GM21447 (cell line): ENCODE results near the gene FOXP4.

Source experiments
- ATAC-seq: cut with Tn5 transposase; IDR thresholded peaks from one replicate; pipeline ENCODE4 v1.9.1; 2021; ENCODE audit not compliant: unreplicated experiment

The FOXP4 gene

DNA sequence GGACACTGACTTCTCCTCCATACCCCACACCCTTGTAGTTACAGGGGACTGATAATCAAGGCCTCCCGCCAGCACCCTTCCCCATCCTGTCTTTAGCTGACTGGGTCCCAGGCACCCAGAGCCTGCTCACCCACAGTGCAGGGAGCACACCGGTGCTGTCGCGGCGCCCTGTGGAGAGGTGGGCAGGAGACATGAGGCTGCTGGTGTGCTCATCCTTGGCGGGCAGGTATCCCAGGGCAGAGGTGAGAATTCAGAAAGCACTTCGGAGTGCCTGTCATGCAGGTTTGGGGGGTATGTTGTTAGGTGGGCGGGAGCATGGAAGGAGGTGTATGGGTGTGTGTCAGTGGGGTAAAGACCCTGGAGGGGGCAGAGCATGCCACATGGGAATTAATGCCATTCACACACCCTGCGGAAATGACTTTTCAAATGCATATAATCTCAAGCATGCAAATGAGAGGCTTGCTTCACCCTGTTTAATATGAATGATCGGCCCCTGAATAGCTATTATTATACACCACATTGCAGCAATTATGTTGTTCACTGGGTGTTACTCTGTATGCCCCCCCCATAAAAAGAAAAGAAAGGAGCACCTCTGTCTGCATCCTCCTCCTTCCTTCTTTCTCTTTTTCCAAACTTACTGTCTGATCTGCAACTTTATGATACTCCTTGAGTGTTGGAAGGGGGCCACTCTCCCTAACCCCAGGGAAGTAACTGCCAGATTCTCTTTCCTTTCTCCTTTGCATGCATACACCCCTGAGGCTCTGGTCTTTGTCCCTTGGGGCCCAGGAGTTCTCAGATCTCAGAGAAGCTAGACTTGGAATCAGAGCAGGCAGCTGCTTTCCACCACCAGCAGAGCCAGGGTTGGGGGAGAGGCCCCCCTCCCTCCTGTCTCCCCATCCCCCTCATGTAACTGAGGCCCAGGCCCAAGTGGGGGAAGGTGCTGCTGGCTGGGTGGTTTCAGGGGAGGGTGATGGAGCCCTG, 16.0 kb downstream of the FOXP4 start:
- no peak for ATAC-seq

DNA sequence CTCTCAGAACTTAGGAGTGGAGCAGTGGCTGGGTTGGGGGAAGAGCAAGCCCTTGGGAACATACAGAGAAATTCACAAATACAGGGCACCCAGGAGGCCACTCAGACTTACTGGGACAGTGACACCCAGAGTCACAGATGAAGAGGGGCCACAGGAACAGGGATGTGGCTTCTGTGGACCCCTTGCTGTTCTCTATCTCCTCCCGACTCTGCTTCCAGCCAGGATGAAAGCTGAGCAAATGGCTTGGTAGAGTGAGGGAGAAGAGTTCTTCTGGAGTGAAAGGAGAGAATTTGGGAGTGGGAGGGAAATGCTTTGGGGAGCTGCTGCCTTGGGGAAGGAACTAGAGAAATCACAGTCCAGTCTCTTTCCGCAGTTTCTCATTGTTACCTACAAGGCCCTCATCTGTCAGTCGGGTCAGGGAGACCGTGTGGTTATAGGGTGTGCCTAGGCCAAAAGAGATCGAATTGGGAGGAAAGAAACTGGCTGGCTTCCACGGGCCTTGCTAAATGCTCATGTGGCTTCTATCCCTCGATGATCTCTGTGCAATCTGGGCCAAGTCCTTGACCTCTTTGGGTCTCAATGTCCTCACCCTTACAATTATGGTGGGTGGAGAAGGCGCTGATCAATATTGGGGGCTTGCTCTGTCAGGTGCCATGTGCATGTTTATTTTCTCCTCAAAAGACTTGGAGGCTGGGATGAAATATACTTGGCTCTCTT, 17.0 kb downstream of the FOXP4 start:
- no peak for ATAC-seq

DNA sequence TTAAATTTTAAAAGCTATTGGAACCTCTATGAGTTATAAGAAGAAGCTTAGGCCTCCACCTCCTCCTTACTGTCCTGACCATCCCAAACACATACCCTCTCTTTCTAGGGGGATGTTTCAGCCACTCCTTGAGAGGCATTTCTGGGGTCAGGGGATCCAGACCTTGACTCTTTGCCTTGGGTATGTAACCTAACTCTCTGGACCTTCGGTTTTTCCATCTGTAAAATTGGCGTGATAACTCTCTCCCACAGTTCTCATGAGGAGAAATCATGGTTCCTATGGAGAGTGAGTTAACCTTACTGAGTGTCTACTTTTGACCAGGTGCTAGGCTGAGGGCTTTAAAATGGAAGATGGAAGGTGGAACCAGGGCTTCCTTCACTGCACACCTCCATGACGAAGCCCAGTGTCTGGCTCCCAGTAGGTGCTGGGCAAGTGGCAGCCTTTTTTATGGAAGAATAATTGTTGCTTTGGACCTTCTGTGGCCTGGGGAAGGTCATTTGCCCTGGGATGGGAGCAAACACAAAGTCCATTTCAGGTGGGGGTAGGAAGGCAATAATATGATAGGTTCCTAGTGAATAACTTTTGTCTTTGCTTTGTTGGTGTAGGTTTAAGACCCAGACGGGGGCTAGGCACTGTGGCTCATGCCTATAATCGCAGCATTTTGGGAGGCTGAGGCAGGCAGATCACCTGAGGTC, 18.4 kb downstream of the FOXP4 start:
- ATAC-seq, result no peak

DNA sequence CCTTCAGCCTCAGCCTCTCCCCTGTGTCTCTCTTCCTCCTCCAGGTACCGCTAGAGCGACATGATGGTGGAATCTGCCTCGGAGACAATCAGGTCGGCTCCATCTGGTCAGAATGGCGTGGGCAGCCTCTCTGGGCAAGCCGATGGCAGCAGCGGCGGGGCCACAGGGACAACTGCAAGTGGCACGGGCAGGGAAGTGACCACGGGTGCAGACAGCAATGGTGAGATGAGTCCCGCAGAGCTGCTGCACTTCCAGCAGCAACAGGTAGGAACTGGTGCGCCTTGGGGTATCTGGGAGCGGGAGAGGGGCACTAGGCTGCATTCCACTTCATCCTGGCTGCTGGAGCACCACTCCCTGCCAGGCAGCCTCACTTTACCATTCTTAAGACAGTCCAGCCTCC, 19.5 kb downstream of the FOXP4 start:
- ATAC-seq, result no peak

DNA sequence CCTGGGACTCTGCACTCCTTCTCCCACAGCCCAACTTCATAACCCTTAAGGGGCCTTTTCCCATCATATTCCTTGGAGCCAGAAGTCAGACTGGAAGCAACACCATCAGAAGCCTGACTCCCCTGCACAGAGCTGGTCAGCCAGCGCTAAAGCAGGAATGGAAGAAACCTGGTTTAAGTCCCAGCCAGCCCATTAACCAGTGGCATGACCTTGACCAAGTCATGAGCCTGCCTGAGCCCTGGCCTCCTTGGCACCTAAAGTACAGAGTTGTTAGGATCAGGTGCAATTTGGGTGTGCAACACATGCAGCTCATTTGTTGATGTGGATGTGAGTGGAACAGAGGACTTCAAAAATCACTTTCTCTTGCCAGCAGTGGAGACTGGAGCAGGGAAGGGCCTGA, 20.8 kb downstream of the FOXP4 start:
- ATAC-seq, result no peak

DNA sequence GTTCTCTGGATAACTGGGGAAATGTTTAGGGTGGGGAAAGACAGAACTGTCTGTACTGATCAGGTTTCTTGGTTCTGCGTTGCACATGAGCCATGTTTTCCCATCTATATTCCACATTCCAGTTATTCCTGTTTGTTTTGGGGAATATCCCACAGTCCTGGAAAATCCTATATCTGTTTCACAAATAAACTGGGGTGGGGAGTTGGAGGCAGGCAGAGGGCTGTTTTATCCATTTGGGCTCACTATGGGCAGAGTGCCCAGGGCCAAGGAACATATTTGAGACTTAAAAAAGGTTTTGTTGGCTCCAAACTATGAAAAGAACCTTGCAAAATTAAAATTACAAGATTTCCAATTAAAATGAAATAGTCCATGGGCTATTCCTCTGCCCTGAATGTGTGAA, 21.5 kb downstream of the FOXP4 start:
- no peak for ATAC-seq

DNA sequence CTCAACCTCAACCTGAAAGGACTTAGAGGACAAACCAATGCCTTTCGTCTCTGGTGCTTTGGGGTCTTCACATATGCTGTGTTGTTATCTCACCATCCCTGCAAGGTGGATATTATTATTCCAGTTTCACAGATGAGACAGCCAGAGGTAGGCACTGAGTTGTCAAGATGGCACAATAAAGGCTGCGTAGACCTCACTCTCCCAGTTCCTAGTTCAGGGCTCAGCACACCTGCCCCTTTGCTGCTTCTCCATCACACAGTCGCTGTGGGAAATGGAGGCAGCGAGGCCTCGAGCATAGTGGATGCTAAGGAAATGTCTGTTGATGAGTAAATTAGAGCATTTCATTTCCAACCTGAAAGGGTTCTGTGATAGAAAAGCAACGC, 22.0 kb downstream of the FOXP4 start:
- no peak for ATAC-seq

DNA sequence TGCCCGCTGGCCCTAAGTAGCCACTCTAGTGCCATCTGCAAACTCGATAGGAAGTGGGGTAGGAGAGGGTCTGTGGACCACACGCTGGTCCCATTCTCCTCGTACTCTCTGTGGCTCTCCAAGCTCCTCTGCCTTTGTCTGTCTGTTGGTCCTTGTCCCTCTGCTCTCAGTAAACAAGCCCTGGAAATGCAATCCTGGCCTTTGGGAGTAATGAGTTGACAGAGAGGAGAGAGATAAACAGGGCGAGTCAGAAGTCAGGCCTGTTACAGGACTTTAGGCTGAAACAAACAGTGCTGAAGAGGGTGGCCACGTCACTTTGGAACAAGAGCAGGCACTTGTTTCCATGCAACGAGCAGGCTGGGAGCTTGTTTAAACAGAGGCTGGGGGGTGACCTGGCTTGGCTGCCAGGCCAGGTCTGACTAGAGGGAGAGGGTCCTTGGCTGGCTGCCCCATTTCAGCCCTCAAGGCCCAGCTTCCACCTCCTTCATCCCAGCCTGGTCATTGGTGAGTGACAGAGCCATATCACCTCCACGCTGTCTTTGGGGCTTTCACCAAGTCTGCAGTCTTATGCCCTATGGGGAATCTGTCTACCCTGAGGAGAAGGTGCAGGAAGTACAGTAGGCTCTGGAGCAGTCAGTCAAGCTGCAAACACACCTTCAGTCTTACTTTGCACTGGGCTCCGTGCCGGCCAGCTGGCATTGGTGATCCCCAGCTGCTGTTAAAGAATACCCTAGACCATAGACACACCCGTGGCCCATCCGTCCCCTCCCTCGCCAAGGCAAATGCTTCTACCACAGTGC, 22.6 kb downstream of the FOXP4 start:
- no peak for ATAC-seq

DNA sequence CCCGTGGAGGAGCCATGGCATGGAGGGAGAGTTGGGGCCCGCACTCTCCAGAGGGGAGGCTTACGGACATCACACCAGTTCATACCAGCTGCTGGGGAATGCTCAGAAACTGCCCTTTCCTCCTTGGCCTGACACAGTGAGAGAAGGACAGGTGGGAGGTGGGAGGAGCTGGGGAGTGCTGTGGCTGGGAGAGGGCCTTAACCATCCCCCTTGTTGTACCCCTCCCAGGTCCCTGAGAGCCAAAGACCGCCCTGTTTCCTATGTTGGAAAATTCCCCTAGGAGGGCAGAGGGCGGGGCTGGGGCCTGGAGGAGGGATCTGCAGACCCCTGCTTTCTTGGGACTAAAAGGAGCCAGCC, 24.1 kb downstream of the FOXP4 start:
- no peak for ATAC-seq

DNA sequence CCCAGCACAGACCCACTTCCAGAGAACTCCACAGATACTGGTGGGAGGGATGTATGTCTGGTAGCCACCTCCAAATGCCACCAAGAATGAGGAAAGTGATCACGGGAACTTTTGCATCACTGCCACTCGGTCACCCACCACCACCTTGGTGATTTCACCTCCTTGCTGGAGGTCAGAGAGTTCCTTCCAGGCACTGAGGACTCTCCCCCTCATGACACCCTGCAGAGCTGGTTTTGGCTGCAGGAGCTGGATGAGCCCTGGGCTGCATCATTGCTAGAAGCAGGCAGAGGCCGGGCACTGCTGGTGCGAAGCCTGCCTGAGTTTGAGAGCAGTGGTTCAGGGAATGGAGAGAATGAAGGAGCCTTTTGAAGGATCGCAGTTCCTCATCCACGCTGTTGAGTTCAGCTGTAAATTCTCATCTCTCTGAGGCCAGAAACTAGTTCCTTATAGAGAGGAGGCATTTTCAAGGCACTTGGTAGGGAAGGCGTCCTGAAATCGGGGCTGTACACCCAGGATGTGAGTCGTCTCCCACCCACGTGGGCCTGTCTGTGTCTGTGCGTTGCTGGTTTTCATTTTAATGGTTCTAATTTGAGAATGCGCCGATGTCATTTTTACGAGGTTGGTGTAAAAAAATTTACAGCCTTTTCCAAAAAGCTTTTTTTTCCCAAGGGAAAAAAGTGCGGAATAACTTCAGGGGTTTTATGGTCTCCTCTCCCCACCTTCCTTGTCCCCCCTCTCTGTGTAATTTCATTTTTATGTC, 25.0 kb downstream of the FOXP4 start:
- ATAC-seq, result no peak

DNA sequence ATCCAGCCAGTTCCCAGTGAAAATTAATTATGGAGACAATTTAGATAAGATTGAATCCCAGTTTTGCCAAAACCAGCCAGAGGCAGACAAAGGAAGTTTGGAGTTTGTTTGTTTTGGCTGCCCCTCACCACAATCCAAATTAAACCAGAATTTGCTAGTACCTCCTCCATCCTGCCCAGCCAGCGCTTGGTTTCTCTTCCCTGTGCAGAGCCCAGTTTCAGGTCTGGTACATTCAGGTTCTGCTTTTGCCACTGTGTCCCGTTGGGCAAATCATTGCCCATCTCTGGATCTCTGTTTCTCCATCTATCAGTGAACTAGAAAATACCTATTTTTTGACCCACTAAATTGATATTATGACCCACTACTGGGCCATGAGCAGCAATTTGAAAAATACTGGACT, 26.4 kb downstream of the FOXP4 start:
- no peak for ATAC-seq

DNA sequence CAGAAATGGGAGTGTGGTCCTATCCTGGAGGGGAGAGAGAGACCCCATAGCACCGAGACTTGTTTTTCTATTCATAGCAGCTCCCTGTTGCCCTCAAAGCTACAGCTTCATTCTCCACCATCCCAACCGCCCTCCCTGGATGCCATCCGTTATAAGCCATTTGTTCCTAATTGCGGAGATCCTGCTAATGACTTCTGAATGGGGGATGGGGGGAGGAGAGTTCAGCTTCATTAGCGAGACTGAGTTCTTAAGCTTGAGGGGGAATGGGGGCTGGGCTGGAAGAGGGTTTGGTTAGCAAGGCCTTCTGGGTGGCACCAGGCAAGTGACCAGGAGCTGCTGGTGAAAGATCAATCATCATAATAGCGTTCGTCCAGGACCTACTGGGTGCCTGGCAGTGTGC, 27.1 kb downstream of the FOXP4 start:
- ATAC-seq, result no peak

DNA sequence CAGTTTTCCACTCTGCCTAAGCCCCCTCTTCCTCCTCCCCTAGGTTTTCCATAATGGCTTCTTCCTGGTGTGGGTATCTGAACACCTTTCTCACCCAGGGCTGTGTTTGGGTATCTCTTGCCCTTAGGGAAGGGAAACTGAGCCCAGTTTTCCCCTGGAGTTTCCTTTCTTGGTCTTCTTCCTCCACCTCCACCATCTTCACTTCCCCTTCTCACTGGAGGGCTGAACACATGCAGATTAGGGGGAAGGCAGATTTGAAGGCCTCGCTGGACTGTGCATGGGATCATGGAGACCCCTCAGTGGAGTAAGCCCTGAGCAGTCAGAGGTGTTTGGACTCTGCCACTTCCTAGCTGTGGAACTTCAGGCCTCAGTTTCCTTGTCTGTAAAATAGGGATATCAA, 27.8 kb downstream of the FOXP4 start:
- ATAC-seq, result no peak

DNA sequence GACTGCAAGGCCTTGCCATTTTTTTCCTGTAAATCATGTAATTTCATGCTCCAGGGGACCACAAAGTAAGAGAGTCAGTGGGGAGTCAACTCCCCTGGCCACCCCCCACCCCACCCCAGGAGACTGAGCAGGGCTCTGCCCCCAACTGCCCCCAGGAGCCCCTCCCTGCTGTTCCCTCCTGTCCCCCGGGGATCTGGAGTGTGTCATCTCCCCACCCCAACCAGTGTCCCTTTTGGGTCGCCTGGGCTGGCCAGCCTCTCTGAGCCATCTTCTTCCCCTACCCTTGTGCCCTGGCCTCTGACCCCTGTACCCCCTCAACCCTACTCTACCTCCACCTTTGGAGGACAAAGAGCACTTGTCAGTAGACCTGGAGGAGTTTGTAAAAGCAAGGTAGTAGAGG, 29.4 kb downstream of the FOXP4 start:
- ATAC-seq, result no peak

DNA sequence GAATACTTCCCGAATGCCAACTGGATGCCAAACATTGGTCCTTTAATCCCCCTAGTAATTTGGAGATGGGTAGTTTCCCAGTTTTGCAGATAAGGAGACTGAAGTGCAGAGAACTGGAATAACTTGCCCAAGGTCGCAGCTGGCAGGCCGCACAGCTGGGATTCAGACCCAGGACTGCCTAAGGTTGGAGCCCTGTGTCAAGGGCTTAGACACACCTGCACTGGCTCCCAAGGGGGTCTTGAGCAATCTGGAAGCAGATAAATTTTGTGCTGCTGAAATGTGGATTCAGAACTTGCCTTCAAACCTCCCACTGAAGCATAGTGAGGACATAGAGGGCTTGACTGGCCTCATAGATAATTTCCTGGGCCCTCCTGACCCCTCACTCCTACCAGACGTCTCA, 30.5 kb downstream of the FOXP4 start:
- no peak for ATAC-seq

DNA sequence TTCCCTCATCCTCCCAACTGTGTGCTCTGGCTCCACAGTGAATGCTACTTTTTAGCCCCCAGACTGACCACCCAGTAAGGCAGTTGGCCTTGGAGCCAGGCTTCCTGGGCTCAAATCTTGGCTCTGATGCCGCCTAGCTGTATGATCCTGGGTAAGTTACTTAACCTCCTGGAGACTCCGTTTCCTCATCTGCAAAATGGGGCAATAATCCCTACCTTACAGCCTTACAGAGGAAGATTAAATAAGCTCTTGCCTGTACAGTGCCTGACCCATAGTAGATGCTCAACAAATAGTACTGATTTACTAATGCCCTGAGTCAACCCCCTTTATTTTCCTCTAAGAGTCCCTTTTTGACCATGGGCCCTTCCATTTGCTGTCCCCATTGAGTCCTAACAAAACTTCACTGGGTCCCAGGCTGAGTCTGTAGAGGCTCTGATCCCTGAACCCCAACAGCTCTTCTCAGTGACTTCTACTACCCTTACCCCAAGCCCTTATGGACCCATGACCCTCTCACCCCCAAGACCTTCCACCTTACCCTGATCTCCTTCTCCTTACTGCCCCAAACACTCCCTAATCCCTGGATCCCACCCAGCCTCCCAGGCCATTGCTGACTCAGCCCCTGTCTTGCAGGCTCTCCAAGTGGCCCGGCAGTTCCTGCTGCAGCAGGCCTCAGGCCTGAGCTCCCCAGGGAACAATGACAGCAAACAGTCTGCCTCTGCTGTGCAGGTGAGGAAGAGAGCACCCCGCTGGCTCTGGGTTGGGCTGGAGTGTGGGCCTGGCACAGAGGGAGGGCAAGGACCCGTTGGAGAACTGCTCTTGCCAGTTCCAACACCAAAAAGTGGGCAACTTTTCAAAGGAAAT, 31.4 kb downstream of the FOXP4 start:
- no peak for ATAC-seq

DNA sequence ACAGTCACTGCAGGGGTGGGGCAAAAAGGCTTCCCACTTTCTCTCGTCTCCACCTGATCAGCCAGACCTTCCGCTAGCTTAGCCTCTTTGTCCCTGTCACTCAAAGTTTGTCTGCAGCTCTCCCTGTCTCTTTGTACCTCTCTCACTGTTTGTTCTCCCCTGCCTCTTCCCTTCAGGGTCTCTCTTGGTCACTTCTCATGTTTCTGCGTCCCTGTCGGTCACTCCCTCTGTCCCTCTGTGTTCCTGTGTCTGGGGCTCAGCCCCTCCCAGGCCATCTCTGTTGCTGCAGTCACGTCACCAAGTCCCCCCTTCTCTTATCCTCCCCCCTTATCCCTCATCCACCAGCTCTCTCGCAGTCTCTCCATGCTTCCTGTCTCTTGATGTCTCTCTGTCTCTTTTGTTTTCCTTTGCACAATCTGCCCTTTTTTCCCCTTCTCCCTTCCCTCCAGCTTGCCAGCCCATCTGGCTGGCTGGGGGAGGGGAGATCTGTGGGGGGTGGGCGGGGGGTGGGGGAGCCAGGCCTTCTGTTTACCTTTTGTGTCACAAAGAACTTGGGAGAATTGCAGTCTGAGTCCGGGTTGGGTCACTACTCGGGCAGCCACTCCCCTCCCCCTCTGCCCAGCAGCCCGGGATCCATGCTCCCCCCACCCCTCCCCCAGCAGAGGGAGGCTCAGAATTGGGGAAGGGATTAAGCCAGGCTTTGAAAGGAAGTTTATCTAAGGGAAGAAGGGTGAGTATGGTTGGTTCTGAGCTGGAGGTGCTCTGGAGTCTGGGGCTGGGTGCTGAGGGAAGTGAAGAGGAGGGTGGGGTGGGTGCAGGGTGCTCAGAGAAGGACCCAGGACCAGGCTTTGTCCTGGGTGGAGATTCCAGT, 32.3 kb downstream of the FOXP4 start:
- no peak for ATAC-seq

DNA sequence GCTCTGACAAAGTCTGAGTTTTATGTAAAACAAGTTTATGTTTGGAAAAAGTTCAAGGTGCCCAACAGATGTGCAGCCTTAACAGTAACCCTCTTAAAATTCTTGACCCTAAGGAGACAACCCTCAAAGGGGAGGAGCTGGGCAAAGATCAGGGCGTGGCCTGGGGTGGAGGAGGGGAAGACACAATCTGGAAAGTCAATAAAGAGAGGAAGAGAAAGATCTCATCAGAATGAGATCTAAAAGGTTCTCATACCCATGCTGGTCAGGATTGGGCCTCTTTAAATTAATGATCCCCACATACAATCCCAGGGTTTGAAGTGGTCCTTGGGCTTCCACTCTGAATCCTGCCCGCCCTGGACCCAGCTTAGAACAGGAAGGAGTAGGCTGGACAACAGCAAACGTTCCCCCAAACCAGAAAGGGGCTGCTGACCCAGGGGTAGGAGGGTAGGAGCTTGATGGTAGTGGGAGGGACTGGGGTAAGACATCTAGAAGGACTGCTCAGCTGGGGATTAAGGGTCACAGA, 33.0 kb downstream of the FOXP4 start:
- ATAC-seq, result no peak
